Measurements from ENCODE around the gene ZDHHC11.
"Not testable (repeated sequence)": the region's sequence is repeated elsewhere in the genome, so short reads cannot be mapped to it uniquely, and the experiment has no call there.

ZDHHC11 gene

DNA sequence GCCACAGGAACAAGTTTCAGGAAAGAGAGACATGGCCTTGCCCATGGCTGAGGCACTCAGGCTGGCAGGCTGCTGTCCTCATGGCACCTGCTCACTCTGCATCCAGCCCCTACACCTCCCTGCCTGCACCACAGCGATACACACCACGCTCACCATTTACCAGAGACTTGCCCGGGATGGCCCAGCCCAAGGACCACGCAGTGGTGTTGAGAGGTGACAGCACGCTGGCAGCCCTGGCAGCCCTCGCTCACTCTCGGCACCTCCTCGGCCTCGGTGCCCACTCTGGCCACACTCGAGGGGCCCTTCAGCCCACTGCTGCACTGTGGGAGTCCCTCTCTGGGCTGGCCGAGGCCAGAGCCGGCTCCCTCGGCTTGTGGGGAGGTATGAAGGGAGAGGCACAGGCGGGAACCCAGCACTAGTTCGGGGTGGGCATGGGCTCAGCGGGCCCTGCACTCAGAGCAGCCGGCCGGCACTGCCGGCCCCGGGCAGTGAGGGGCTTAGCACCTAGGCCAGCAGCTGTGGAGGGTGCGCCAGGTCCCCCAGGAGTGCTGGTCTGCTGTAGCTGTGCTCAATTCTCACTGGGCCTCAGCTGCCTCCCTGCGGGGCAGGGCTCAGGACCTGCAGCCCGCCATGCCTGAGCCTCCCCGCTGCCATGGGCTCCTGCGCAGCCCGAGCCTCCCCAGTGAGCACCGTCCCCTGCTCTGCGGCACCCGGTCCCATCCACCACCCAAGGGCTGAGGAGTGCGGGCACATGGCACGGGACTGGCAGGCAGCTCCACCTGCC, 86.6 kb downstream of the ZDHHC11 start:
- DNase-seq (ENCODE audit: low read depth, low spot score) = no peak
- in situ Hi-C loops (cut with HindIII; ENCODE audit: low sequenced_read_pairs) = no loop called here
- no peak overlapping the region for H3K4me3 ChIP-seq (ENCODE audit: low read depth, low read length)
- TF ChIP-seq, protein P1, sequence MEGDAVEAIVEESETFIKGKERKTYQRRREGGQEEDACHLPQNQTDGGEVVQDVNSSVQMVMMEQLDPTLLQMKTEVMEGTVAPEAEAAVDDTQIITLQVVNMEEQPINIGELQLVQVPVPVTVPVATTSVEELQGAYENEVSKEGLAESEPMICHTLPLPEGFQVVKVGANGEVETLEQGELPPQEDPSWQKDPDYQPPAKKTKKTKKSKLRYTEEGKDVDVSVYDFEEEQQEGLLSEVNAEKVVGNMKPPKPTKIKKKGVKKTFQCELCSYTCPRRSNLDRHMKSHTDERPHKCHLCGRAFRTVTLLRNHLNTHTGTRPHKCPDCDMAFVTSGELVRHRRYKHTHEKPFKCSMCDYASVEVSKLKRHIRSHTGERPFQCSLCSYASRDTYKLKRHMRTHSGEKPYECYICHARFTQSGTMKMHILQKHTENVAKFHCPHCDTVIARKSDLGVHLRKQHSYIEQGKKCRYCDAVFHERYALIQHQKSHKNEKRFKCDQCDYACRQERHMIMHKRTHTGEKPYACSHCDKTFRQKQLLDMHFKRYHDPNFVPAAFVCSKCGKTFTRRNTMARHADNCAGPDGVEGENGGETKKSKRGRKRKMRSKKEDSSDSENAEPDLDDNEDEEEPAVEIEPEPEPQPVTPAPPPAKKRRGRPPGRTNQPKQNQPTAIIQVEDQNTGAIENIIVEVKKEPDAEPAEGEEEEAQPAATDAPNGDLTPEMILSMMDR (IDR thresholded peaks at IDR 0.05; ENCODE audit: low read depth, low read length) = no peak

DNA sequence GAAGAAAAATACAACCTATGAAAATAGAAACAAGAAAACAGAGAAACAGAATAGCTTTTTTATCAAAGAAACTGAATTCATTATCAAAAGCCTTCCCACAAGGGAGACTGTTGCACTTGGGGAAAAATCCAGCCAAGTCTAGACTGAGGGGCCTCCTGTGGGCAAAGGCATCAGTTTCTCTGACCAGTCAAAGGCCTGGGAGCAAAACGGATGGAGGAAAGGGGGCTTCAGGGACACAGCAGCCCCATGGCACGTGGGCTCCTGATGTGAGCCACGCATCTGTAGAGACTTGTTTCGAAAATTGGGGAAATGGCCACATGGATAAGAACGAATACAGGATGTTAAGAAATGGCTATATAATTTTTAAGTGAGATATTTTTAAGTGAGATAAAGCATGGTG, 87.4 kb downstream of the ZDHHC11 start:
- H3K4me3 ChIP-seq (ENCODE audit: low read depth, low read length) = no peak overlapping the region
- in situ Hi-C loops (cut with HindIII; ENCODE audit: low sequenced_read_pairs) = no loop called here
- TF ChIP-seq, protein P1 (IDR thresholded peaks at IDR 0.05; ENCODE audit: low read depth, low read length) = no peak
- DNase-seq (ENCODE audit: low read depth, low spot score) = no peak

- H3K4me3 ChIP-seq (ENCODE audit: low read depth, low read length); DNase-seq (ENCODE audit: low read depth, low spot score); in situ Hi-C loops (cut with HindIII; ENCODE audit: low sequenced_read_pairs): not testable (repeated sequence)
These were observed 87.8 kb downstream of the ZDHHC11 start for GRCh38 chr5:762996-763395.

DNA sequence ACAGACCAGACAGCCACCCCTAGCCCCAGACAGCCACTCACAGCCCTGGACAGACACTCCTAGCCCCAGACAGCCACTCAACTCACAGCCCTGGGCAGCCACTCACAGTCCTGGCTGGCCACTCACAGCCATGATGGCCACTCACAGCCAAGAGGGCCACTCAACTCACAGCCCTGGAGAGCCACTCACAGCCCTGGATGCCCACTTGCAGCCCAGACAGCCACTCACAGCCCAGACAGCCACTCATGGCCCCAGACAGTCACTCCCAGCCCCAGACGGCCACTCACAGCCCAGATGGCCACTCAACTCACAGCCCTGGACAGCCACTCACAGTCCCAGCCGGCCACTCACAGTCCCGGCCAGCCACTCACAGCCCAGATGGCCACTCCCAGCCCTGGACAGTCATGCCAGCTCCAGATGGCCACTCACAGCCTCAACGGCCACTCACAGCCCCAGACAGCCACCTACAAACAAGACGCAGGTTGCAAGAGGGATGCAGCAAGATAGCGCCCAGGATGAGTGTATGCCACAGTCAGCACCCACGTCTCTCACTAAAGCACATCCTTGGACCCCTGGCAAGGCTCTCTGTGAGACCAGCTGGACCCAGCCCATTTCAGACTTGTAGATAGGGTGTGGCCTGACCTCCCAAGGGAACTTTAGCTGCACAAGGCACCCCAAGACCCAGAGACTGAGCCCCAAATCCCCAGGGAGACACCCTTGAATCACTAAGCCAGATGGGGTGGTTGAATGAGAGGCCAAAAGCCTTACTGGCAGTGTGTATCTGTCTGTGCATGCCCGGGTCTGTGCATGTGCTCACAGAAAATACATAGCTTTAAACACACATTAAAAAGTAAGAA, 88.7 kb downstream of the ZDHHC11 start:
- DNase-seq (ENCODE audit: low read depth, low spot score) = no peak
- in situ Hi-C loops (cut with HindIII; ENCODE audit: low sequenced_read_pairs) = no loop called here
- no peak overlapping the region for H3K4me3 ChIP-seq (ENCODE audit: low read depth, low read length)
- TF ChIP-seq, protein P1 (IDR thresholded peaks at IDR 0.05; ENCODE audit: low read depth, low read length) = no peak

DNA sequence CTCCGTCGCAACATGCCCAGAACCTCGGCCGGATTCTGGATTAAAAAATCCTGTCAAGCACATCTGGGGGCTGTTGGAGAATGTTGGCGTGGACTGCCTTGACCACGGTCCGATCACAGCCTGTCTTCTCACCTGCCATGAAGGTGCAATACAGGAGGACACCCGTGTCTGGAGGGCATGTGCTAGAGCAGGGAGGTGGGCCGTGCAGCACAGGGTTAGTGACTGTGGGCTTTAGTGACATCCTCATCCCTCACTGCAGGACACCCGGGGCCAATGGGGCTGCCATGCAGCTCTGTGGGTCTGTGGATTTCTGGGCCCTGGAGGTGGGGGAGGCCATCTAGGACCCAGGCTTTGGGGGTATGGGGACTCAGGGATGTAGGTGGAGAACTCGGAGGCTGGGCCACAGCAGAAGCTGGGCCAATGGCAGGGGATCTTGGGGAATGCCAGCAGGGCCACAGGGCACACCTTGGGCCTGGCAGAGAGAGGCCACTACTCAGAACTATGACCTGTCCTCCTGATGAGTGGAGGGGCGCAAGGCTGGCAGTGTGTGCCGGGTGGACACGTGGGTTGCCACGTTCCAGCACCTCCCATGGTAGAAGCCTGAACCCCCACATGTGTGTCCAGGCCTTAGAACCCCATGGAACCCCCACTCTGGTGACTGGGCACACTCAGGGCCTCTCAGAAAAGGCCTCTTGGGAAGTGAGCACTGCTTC, 89.6 kb downstream of the ZDHHC11 start:
- DNase-seq (ENCODE audit: low read depth, low spot score) = no peak
- TF ChIP-seq, protein P1 (IDR thresholded peaks at IDR 0.05; ENCODE audit: low read depth, low read length) = no peak
- in situ Hi-C loops (cut with HindIII; ENCODE audit: low sequenced_read_pairs) = no loop called here
- no peak overlapping the region for H3K4me3 ChIP-seq (ENCODE audit: low read depth, low read length)

DNA sequence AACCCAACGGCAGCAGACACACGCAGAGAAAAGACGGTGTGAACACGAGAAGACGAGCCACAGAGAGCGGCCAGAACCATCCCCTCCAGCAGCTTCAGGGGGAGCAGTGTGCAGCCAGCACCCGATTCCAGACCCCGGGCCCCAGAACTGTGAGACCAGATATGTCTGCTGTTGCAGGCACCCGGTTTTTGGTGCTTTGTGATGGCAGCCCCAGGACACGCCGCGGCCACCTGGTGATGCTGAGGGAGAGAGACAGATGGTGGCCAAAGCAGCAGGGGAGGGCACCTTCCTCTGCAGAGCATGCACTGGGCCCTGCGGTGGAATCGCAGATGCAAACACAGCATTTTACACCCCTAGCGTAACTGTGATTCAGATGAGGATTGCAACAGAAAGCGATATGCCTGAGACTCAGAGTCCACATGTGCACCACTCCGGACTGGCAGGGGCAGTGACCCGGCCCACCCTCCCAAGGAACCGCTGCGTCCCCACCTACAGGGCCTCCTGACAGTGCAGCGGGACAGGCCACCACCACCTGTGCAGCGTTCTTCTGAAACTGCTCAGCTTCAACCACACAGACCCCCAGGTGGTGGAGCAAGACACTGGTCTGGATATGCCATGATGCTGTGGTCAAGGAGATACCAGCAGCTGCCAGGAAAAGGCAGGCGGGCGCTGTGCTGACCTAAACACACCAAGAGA, 90.3 kb downstream of the ZDHHC11 start:
- TF ChIP-seq, protein P1 (IDR thresholded peaks at IDR 0.05; ENCODE audit: low read depth, low read length) = no peak
- in situ Hi-C loops (cut with HindIII; ENCODE audit: low sequenced_read_pairs) = no loop called here
- DNase-seq (ENCODE audit: low read depth, low spot score) = no peak
- no peak overlapping the region for H3K4me3 ChIP-seq (ENCODE audit: low read depth, low read length)
